K562 (cell line): ENCODE results near the gene SUN5. TPM values are rescaled to one million over a fixed set of nuclear protein-coding genes. Genes with fewer than 3 reads are reported as not detected.

Experiments used
- ATAC-seq: fragments of 200-7000 bp; cut with Tn5 transposase; 3 replicates; pipeline ENCODE4 v1.9.1; 2020; ENCODE audit warnings: moderate library complexity
- BruUV-seq: library from RNA; stranded (reverse); fragments of 400-500 nt; replicated peaks from 2 replicates; lab custom pipeline; 2021; lab: Mats Ljungman, UMichigan
- CTCF ChIA-PET: fragments of 300-600 bp; formaldehyde crosslinking; extraction: SDS; loops from one replicate; lab custom pipeline; 2021; ENCODE audit warnings: low intra/inter-chr PET ratio; lab: Yijun Ruan, JAX
- POLR2A ChIA-PET: fragments of 300-600, 350-650 bp; sonication (Branson Sonifier 250); formaldehyde crosslinking; extraction: SDS; loops from one replicate; lab custom pipeline; 2021; ENCODE audit warnings: antibody characterized with exemption, inconsistent platforms; lab: Yijun Ruan, JAX
- DNase-seq, 4 experiments: peaks; one replicate each; pipeline versions ENCODE4 v3.0.0 to v3.0.0-alpha.2; 2011 to 2018; ENCODE audit warnings: low spot score in 3 of 4, mixed read lengths in 3 of 4; ENCODE audit errors: extremely low read depth in 1 of 4
- FAIRE-seq: peaks from 2 replicates; lab custom pipeline; 2011; peaks lifted over from hg19 to GRCh38; lab: Jason Lieb, UNC
- H2AFZ ChIP-seq: 2 replicates; pipeline ENCODE4 v1.6.0; 2011; ENCODE audit warnings: low read depth, low read length, control low read depth, inconsistent platforms
- H3K27ac ChIP-seq: fragments of 200-600 bp; 3 replicates; pipeline ENCODE4 v1.8.0; 2011; ENCODE audit warnings: low read depth, mild to moderate bottlenecking, control low read depth, inconsistent platforms, low read length, moderate library complexity, mixed read lengths; ENCODE audit errors: extremely low read depth
- H3K27me3 ChIP-seq, 2 experiments: fragments of 300-600 bp in 1 of 2; 2 replicates in 1 of 2; 3 replicates in 1 of 2; pipeline versions ENCODE4 v1.6.0 to v1.8.0; 2011; ENCODE audit warnings: inconsistent platforms in 2 of 2, low read length in 2 of 2, mild to moderate bottlenecking in 1 of 2, mixed read lengths in 1 of 2, moderate library complexity in 1 of 2; ENCODE audit not compliant: control insufficient read depth in 2 of 2, insufficient read depth in 2 of 2
- H3K36me3 ChIP-seq: fragments of 300-600 bp; 3 replicates; pipeline ENCODE4 v1.8.0; 2011; ENCODE audit warnings: mild to moderate bottlenecking, low read length, inconsistent platforms; ENCODE audit not compliant: control insufficient read depth, insufficient read depth
- H3K4me1 ChIP-seq, 2 experiments: fragments of 200-600 bp in 1 of 2; replicated peaks in 1 of 2; 2 replicates in 1 of 2; 3 replicates in 1 of 2; pipeline versions ENCODE4 v1.5.1 to v1.8.0; 2011; ENCODE audit warnings: inconsistent platforms in 2 of 2, low read length in 2 of 2, mild to moderate bottlenecking in 1 of 2, mixed read lengths in 1 of 2, moderate library complexity in 1 of 2; ENCODE audit not compliant: control insufficient read depth in 2 of 2, insufficient read depth in 2 of 2
- H3K4me2 ChIP-seq: 2 replicates; pipeline ENCODE4 v1.6.1; 2011; ENCODE audit warnings: low read length, control low read depth, inconsistent platforms, mixed read lengths; ENCODE audit not compliant: insufficient read depth
- H3K4me3 ChIP-seq: fragments of 200-600 bp; sonication (generic), shearing (Covaris generic); 2 replicates; pipeline ENCODE4 v1.5.1; 2016; ENCODE audit warnings: control low read depth, inconsistent platforms
- H3K79me2 ChIP-seq: fragments of 200-600 bp; 3 replicates; pipeline ENCODE4 v1.8.0; 2011; ENCODE audit warnings: low read length, inconsistent platforms; ENCODE audit not compliant: control insufficient read depth, insufficient read depth
- H3K9ac ChIP-seq, 2 experiments: 2 replicates each; pipeline versions ENCODE4 v1.6.0 to v1.6.1; 2011; ENCODE audit warnings: low read depth in 2 of 2, low read length in 2 of 2, control low read depth in 1 of 2, inconsistent platforms in 1 of 2, mild to moderate bottlenecking in 1 of 2, mixed read lengths in 1 of 2; ENCODE audit not compliant: insufficient read depth in 1 of 2
- H3K9me1 ChIP-seq: one replicate; pipeline ENCODE4 v1.6.0; 2011; ENCODE audit warnings: inconsistent platforms, mild to moderate bottlenecking, low read length, moderate library complexity; ENCODE audit not compliant: control insufficient read depth, insufficient read depth
- H3K9me3 ChIP-seq: replicated peaks from 2 replicates; pipeline ENCODE4 v1.5.1; 2011; ENCODE audit warnings: low read depth, low read length, inconsistent platforms; ENCODE audit not compliant: control insufficient read depth, insufficient read depth
- H4K20me1 ChIP-seq: replicated peaks from 2 replicates; pipeline ENCODE4 v1.6.1; 2011; ENCODE audit warnings: low read length, inconsistent platforms, mixed read lengths; ENCODE audit not compliant: control insufficient read depth, insufficient read depth
- MED1 ChIP-seq: sonication (generic); formaldehyde crosslinking; IDR thresholded peaks from 2 replicates; pipeline ENCODE4 v1.8.1; 2023; ENCODE audit warnings: missing genetic modification reagents, borderline replicate concordance
- NCOA1 ChIP-seq: fragments of 450-650 bp; IDR thresholded peaks from 2 replicates; pipeline ENCODE4 v1.6.1; 2016; ENCODE audit warnings: low read depth
- RBM14 ChIP-seq: fragments of 200-400 bp; formaldehyde crosslinking; IDR thresholded peaks from 2 replicates; pipeline ENCODE4 v1.6.1; 2018; ENCODE audit warnings: low read depth, mild to moderate bottlenecking, low read length, moderate library complexity, borderline replicate concordance; ENCODE audit not compliant: insufficient read depth
- SREBF2 ChIP-seq: sonication (generic); formaldehyde crosslinking; IDR thresholded peaks from 2 replicates; pipeline ENCODE4 v1.4.0; 2020; ENCODE audit warnings: mild to moderate bottlenecking, missing genetic modification reagents
- TBL1XR1 ChIP-seq, 2 experiments: IDR thresholded peaks; 2 replicates each; pipeline ENCODE4 v1.6.1; 2012; ENCODE audit warnings: improper control_type of control experiment in 2 of 2, low read length in 2 of 2, mild to moderate bottlenecking in 1 of 2
- ZBTB1 ChIP-seq: sonication (generic); formaldehyde crosslinking; IDR thresholded peaks from 2 replicates; pipeline ENCODE4 v1.8.1; 2023; ENCODE audit warnings: missing genetic modification reagents, low read depth, mild to moderate bottlenecking, borderline replicate concordance
- ZBTB17 ChIP-seq: fragments of 450-650 bp; formaldehyde crosslinking; IDR thresholded peaks from 2 replicates; pipeline ENCODE4 v1.4.0; 2020; ENCODE audit warnings: mild to moderate bottlenecking
- ZNF3 ChIP-seq: fragments of 250-450 bp; sonication (Bioruptor Pico); IDR thresholded peaks from 2 replicates; pipeline ENCODE4 v1.5.0; 2021; ENCODE audit warnings: mild to moderate bottlenecking, moderate library complexity
- WGBS: fragments of 100-300 bp; shearing (Covaris generic); methylation state at CpG from one replicate; pipeline ENCODE4 v1.1.6; 2016; ENCODE audit warnings: low coverage, mixed read lengths; ENCODE audit not compliant: insufficient coverage; ENCODE audit errors: missing lambda C conversion rate; 5-methylcytosine and 5-hydroxymethylcytosine counted together
- in situ Hi-C: fragments of 300-500 bp; cut with MboI; formaldehyde crosslinking; loops from 4 replicates; pipeline ENCODE4 v1.15.0; 2018; ENCODE audit warnings: inconsistent platforms, mixed read lengths
- intact Hi-C: fragments of 100-400 bp; cut with micrococcal nuclease; formaldehyde crosslinking; loops from 2 replicates; pipeline ENCODE4 v1.14.2; 2022
- polyA plus RNA-seq, 8 experiments: library from polyadenylated mRNA; depleted of rRNA in 4 of 8; stranded (reverse) in 5 of 8; unstranded in 3 of 8; fragments of >200 nt; fragmentation: Nextera tagmentation in 2 of 8; fragmentation: Illumina TruSeq in 1 of 8; extraction: Ambion mirVana in 2 of 8; extraction: Trizol in 1 of 8; gene quantifications; 2 replicates each; pipeline versions ENCODE4 v1.2.1 to v1.2.3, GENCODE V29; 2011 to 2014; ENCODE audit warnings: inconsistent platforms in 1 of 8, missing spikeins in 1 of 8
- total RNA-seq, 7 experiments: library from RNA; depleted of rRNA in 6 of 7; stranded (reverse); fragments of >200 nt in 6 of 7; fragmentation: Illumina TruSeq in 2 of 7; extraction: Trizol in 2 of 7; gene quantifications; 2 replicates each; pipeline versions ENCODE4 v1.2.1 to v1.2.3, GENCODE V29; 2011 to 2021; ENCODE audit warnings: low replicate concordance in 1 of 7
- TF ChIP-seq, protein P1 (sequence below): sonication (generic); formaldehyde crosslinking; IDR thresholded peaks from 2 replicates; pipeline ENCODE4 v1.8.1; 2023; ENCODE audit warnings: mild to moderate bottlenecking, missing genetic modification reagents, moderate library complexity

The SUN5 gene
- total and polyA plus RNA-seq, 9 of the 15 experiments (the other 6 are each of a cell fraction or from before 2014, with no cell fraction given) = not detected

DNA sequence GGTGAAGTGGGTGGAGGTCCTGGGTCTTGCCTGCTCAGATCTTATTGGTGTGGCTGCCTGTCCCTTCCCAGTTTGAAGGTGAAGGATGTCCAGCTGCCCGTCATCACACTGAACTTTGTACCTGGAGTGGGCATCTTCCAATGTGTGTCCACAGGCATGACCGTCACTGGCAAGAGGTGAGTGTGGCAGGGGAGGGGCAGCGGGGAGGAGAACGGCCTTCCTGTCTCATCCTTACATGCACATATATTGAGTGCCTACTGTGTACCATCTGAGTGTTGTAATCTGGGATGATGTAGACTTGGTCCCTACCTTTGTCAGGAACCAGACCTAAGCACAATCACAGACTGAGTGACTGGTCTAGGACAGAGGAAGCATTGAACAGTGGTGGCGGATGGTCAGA is 29.9 kb upstream of the SUN5 start:
- Histone ChIP-seq H3K36me3 (no peaks in the 10 kb centered on the region), H3K9me1 (no peaks in the 10 kb centered on the region), H3K4me2 (no peak overlapping the region), H3K27me3 (peaks cover 0 to 34% of the 10 kb centered on the region in 2 experiments; a peak in 2 of 5 replicates), H3K4me3 (no peak overlapping the region), H2AFZ (no peak overlapping the region), H3K27ac (no peak overlapping the region), H3K9me3 (no peaks in the 10 kb centered on the region), H4K20me1 (no peaks in the 10 kb centered on the region; the same call in 1 of the 2 replicates), H3K4me1 (peaks cover 0 to 3% of the 10 kb centered on the region in 2 experiments; a peak in 1 of 5 replicates), H3K9ac (no peak overlapping the region), H3K79me2 (no peaks in the 10 kb centered on the region)
- no peak for DNase-seq
- TF ChIP-seq ZNF3 (CRISPR knock-in tag) = no peak
- no peak for TF ChIP-seq MED1 (CRISPR knock-in tag)
- no peak for ATAC-seq
- WGBS = 0% methylated on average over 5 of the region's 5 CpGs
- no TSS peak for BruUV-seq
- POLR2A ChIA-PET = no interaction called here
- CTCF ChIA-PET = no interaction called here
- in situ Hi-C loops = no loop called here
- no peak for FAIRE-seq
- intact Hi-C loops = no loop called here

DNA sequence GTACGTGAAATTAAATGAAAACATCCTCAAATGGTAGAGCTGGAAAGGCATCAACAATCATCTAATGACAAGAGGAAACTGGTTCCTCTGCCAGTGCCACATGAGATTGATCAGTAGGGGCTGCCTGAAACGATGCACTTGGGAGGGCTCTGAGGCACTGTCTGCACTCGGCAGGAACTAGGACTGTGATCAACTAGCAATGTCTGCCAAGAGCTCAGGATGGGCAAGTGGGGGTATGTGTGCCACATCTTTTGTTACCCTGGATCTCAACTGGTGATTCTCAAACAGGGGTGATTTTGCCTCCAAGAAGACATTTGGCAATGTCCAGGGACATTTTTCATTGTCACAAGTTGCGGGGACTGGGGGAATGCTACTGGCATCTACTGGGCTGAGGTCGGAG is 29.1 kb upstream of the SUN5 start:
- no peaks in the 10 kb centered on the region; the same call in 1 of the 2 replicates for H4K20me1 ChIP-seq
- ATAC-seq (no peak), DNase-seq (no peak), FAIRE-seq (no peak)
- H3K9me3 ChIP-seq = no peaks in the 10 kb centered on the region
- H3K4me2 ChIP-seq = no peak overlapping the region
- peaks cover 0 to 34% of the 10 kb centered on the region in 2 experiments; a peak in 2 of 5 replicates for H3K27me3 ChIP-seq
- in situ Hi-C loops = no loop called here
- 0% methylated on average over 5 of the region's 5 CpGs for WGBS
- H3K27ac ChIP-seq = no peak overlapping the region
- no peak overlapping the region for H3K4me3 ChIP-seq
- BruUV-seq = no TSS peak
- CTCF ChIA-PET = no interaction called here
- H3K36me3 ChIP-seq = no peaks in the 10 kb centered on the region
- H3K4me1 ChIP-seq = peaks cover 0 to 3% of the 10 kb centered on the region in 2 experiments; a peak in 1 of 5 replicates
- H2AFZ ChIP-seq = no peak overlapping the region
- POLR2A ChIA-PET = interaction anchor here (0.7 kb wide), 1 partner anchor 16 kb away, joined by 3 read pairs; no protein-coding TSS in a partner anchor
- intact Hi-C loops = no loop called here
- no peaks in the 10 kb centered on the region for H3K9me1 ChIP-seq
- H3K79me2 ChIP-seq = no peaks in the 10 kb centered on the region
- TF ChIP-seq SREBF2 (CRISPR knock-in tag) = no peak
- TF ChIP-seq ZBTB17 (CRISPR knock-in tag) = peak; percentile 55; the same call in 1 of the 2 replicates
- TF ChIP-seq TBL1XR1 (IDR thresholded peaks at IDR 0.05; ENCODE audit: low read length in 2 of 2) = no peak
- no peak for TF ChIP-seq RBM14
- no peak for TF ChIP-seq ZBTB1 (CRISPR knock-in tag)
- TF ChIP-seq, protein P1, sequence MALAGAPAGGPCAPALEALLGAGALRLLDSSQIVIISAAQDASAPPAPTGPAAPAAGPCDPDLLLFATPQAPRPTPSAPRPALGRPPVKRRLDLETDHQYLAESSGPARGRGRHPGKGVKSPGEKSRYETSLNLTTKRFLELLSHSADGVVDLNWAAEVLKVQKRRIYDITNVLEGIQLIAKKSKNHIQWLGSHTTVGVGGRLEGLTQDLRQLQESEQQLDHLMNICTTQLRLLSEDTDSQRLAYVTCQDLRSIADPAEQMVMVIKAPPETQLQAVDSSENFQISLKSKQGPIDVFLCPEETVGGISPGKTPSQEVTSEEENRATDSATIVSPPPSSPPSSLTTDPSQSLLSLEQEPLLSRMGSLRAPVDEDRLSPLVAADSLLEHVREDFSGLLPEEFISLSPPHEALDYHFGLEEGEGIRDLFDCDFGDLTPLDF (CRISPR knock-in tag) = no peak
- TF ChIP-seq NCOA1 = no peak
- no peak overlapping the region for H3K9ac ChIP-seq
